Neural crest cell (in vitro differentiated cells): Measurements from ENCODE around the gene FBN2. TPM values are rescaled to one million over a fixed set of nuclear protein-coding genes. Genes with fewer than 3 reads are reported as not detected.
A peak's percentile ranks its signal among the peaks of the same experiment; 100 is the strongest.

Experiments
- DNase-seq: peaks from one replicate; pipeline ENCODE4 v3.0.0; 2021; ENCODE audit warnings: low read depth, mixed read lengths, low spot score
- H3K27ac Mint-ChIP-seq: one replicate; pipeline ENCODE4 v1.8.0; 2021; ENCODE audit warnings: mild to moderate bottlenecking, mixed read lengths; ENCODE audit not compliant: unreplicated experiment
- H3K27me3 Mint-ChIP-seq: 2 replicates; pipeline ENCODE4 v1.8.0; 2021; ENCODE audit warnings: low read depth, mild to moderate bottlenecking, mixed read lengths
- H3K36me3 Mint-ChIP-seq: 2 replicates; pipeline ENCODE4 v1.8.0; 2021; ENCODE audit warnings: low read depth, mild to moderate bottlenecking, mixed read lengths
- H3K4me1 Mint-ChIP-seq: 2 replicates; pipeline ENCODE4 v1.8.0; 2021; ENCODE audit warnings: mixed read lengths
- H3K4me3 Mint-ChIP-seq: one replicate; pipeline ENCODE4 v1.8.0; 2021; ENCODE audit warnings: mild to moderate bottlenecking, mixed read lengths
- H3K9me3 Mint-ChIP-seq: 2 replicates; pipeline ENCODE4 v1.8.0; 2021; ENCODE audit warnings: mixed read lengths
- CTCF ChIP-seq: fragments of 200-600 bp; sonication (generic); conservative IDR thresholded peaks from 2 replicates; pipeline ENCODE4 v1.5.0; 2021; ENCODE audit warnings: antibody characterized with exemption, mild to moderate bottlenecking
- total RNA-seq: library from RNA; stranded (reverse); gene quantifications from 2 replicates; pipeline ENCODE4 v1.2.1, GENCODE V29; 2021

The FBN2 gene
- total RNA-seq, 1 donor from 2014 or later, result 58.3 TPM

GRCh38 chr5:128216860-128217531 is 321.0 kb downstream of the FBN2 start:
- Mint-ChIP-seq H3K9me3 (peaks cover 7% of the 10 kb centered on the region), H3K36me3 (no peaks in the 10 kb centered on the region), H3K4me1 (peaks cover 15% of the 10 kb centered on the region), H3K27ac (no peak overlapping the region), H3K27me3 (no peaks in the 10 kb centered on the region), H3K4me3 (no peak overlapping the region)
- no peak for TF ChIP-seq CTCF
- DNase-seq, result no peak

DNA sequence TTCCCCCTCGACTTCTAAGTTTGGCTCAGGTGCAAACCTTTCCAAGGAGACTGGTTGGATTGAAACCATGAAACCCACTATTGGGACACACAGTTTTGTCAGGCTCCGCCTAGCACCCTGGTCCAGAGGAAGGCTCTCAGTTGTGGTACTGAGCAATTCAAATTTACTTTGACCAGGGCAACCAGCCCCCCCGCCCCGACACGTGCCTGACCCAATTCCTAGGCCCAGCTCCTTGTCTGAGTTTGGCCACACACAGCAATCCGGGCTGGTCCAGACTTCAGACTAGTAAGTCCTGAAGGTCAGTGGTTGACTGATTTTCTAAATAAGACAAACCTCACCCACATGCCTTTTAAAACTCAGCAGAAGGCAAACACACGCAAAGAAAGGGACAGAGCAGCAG is 321.8 kb downstream of the FBN2 start:
- Mint-ChIP-seq H3K27ac (no peak overlapping the region), H3K4me1 (peaks cover 23% of the 10 kb centered on the region), H3K4me3 (no peak overlapping the region), H3K9me3 (peaks cover 7% of the 10 kb centered on the region), H3K27me3 (no peaks in the 10 kb centered on the region), H3K36me3 (no peaks in the 10 kb centered on the region)
- no peak for DNase-seq
- no peak for TF ChIP-seq CTCF

GRCh38 chr5:128213833-128214232 is 324.2 kb downstream of the FBN2 start:
- no peak overlapping the region for H3K27ac Mint-ChIP-seq

DNA sequence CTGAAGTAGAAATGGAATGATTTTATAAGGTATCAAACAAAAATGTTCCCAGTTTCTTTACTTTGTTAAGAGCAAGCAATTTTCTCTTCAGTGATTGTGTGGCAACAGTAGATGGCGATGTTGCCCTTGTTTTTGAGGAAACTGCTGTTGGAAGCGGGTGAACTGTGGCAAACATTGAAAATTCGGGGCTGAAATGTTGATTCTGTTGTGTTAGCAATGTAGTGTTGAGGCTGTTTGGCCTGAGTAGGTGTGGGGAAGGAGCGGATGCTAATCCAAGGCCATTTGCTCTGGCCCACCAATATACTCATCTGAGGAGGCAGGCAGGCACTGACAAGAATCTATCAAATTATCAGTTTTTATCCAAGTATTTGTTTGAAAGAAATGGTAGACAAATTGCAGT is 324.7 kb downstream of the FBN2 start:
- Mint-ChIP-seq H3K9me3 (peaks cover 3% of the 10 kb centered on the region), H3K36me3 (no peaks in the 10 kb centered on the region), H3K27me3 (no peaks in the 10 kb centered on the region), H3K4me1 (peaks cover 28% of the 10 kb centered on the region), H3K4me3 (no peak overlapping the region), H3K27ac (no peak overlapping the region)
- peak; percentile 65 for DNase-seq
- TF ChIP-seq CTCF, result peak; percentile 94

More at GRCh38 chr5:128213833-128214232, 324.2 kb downstream of the FBN2 start:
- peaks cover 28% of the 10 kb centered on the region for H3K4me1 Mint-ChIP-seq
- no peak overlapping the region for H3K4me3 Mint-ChIP-seq
- H3K9me3 Mint-ChIP-seq, result peaks cover 3% of the 10 kb centered on the region
- no peak for TF ChIP-seq CTCF
- no peaks in the 10 kb centered on the region for H3K36me3 Mint-ChIP-seq
- no peaks in the 10 kb centered on the region for H3K27me3 Mint-ChIP-seq
- DNase-seq, result no peak

DNA sequence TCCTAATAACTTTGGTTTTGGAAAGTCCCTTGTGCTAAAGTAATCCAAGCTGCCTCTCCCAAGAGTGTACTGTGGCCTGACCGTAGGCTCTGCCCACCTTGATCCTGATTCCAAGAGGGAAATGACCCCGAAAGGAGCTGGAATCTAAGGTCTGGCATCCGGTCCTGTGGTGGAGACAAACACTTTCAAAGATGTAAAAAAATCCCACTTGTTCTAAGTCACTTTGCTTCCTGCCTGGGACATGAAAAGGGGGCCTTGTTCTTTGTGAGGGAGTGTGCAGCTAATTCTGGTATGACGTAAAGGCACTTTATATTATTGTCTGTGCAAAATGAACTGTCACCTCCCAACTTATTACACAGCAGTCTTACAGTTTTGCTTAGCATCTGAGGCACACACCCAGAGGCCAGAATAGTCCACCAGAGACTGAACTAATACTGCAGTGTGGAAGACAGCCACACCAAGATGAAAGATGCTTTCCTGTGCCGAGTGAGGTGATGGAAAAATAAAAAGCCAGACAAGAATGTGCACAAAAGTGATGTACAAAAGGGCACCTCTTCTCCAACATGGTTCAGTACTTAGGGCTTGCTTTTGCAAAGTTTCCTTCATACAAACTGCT is 325.7 kb downstream of the FBN2 start:
- Mint-ChIP-seq H3K4me3 (peak overlapping the region; percentile 29), H3K4me1 (peaks cover 28% of the 10 kb centered on the region), H3K27ac (peak overlapping the region; percentile 99), H3K9me3 (peaks cover 3% of the 10 kb centered on the region), H3K36me3 (no peaks in the 10 kb centered on the region), H3K27me3 (no peaks in the 10 kb centered on the region)
- TF ChIP-seq CTCF, result no peak
- no peak for DNase-seq
